Fibroblast of peridontal ligament (primary cell): ENCODE measurements around the gene DMRT3.
"Not testable (repeated sequence)": the region's sequence is repeated elsewhere in the genome, so short reads cannot be mapped to it uniquely, and the experiment has no call there.

ENCODE experiments used
- DNase-seq: peaks from one replicate; pipeline ENCODE4 v3.0.0-alpha.2; 2010; ENCODE audit errors: extremely low read depth

The DMRT3 gene

GRCh38 chr9:971901-972500, 4.5 kb upstream of the DMRT3 start:
- no peak for DNase-seq

DNA sequence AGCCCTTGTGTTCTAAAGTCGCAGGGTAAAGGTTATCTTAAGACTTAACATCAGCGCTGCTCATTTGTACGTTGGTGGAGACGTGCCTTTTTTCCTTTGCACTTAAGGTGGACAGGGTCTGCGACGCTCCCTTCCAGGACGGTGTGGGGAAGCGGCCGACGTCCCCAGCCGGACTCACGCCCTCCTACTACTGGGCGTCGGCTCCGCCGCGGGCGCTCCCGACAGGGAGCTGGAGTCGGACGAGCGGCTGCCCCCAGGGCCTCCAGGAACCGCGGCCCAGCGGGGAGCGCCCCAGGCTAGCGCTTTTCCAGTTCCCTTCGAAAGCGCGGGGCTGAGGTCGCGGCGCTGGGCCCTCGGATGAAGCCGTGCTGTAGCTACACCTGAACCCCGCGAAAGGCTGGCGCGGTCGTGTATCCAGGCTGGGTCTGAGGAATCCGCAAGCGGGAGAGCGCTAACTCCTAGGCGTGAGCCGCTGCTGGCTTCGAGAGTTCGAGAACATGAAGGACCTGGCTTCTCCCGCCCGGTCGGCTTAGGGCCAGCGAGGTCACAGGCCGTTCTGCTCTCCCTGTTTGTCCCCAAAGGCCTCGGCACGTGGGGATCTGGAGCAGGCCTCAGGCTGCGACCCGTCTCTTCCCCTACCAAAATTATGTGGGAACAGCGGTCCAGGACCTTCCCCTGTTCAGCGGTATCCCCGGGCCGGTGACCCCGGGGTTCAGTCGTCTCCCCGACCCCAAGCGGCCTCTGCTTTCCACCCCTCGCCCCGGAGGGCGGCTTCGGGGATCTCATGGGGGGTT, 3.8 kb upstream of the DMRT3 start:
- no peak for DNase-seq

DNA sequence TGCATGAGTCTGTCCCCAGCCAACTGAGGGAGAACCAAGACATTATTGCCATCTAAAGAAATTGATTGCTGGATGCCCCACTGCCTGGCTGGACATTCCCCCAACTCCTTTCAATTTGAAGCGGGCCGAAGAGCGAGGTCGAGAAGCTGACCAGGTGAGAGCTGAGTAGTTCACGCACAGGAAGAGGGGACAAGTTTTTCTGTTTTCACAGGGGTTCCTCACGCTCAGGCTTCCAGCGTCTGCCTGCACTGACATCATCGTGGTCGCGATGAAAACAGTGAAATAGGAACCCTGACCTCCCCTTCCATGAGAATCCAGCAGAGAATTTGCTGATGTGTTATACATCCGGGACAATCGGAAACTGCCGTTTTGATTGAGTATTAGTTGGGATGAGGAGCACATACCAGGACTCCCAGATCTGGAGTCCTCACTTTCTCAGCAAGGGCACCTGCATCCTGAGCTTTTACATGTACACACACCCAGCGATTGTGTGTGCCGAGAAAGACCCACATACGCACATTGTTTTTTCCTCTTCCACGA, 3.1 kb upstream of the DMRT3 start:
- DNase-seq: no peak

GRCh38 chr9:974031-974995, 2.1 kb upstream of the DMRT3 start:
- no peak for DNase-seq

DNA sequence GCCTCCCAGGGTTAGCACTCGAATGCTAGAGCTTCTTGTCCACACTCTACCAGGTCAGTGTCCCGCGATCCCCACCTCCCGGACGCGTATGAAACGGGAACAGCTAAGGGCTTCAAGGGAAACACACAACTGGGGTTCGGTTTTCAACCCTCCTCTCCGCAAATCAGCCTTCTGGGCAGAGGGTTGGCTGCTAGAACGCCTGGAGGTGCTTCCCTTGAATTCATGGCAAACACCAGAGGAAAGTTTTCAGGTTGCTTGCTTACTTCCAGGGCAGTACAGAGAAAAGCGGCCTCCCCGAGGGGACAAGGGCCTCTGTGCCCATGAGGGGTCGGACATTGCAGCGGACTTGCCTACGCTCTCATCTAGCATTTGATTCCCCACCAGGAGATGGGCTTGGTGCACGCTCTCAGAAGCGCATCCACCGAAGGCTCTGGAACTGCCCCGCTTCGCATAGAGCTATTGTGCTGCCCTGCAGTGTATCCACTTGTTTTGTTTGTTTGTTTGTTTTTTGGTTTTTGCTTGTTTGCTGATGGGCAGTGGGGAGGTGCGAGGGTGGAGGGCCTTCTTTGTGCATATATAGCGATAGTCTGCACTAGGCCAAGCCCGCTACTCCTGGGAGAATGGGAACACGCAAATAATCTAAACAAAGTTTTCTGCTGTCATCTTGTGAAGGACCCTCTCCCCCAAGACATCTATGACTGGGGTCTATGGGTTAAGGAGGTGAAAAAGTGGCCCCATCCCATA, 1.3 kb upstream of the DMRT3 start:
- no peak for DNase-seq

DNA sequence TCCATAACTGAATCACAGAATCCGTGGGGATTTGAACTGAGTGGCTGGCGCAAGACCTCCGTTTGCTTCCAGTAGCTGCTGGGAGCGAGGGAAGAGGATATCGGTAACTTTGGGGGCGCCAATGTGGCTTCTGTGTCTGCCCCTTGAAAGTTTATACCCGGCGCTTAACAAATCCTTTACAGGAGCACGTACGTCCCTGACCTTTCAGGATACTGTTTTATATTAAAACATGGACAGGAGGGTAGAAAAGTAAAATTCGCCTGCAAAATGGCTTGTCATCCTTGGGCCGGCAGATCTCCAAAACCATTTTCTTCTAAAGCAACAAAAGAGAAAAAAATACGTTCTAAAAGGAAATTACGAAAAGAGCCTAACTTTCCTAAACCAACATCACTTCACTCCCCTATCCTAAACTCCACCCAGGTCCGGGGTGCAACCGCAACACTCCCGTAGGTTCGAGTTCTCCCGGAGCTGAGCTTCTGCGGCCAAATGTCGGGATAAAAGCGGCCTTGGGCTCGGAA, 656 bp upstream of the DMRT3 start:
- no peak for DNase-seq

- DNase-seq: no peak
Observed at GRCh38 chr9:976943-977837, 735 bp downstream of the DMRT3 start.

- DNase-seq: no peak
Observed at GRCh38 chr9:977838-978830, 1.7 kb downstream of the DMRT3 start.

GRCh38 chr9:979983-980382, 3.5 kb downstream of the DMRT3 start:
- DNase-seq: no peak

DNA sequence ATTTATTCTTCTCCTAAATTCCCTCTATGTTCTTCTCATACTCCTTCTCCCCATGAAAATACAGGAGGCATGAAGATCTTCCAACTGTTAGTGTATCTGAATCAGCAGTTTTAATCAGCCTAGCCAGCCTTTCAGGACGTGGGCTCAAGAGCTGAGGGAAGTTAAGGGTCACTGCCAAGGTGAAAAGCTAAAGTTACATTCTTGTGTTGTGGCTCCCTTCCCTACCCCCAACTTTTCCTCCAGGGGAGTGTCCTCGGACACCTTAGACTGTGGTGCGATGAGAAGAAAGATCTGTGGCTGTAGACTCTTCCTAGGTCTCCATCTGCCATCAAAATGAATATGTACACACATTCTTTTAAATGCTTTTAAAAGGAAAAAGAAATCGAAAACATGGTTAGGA, 4.2 kb downstream of the DMRT3 start:
- DNase-seq: no peak

DNA sequence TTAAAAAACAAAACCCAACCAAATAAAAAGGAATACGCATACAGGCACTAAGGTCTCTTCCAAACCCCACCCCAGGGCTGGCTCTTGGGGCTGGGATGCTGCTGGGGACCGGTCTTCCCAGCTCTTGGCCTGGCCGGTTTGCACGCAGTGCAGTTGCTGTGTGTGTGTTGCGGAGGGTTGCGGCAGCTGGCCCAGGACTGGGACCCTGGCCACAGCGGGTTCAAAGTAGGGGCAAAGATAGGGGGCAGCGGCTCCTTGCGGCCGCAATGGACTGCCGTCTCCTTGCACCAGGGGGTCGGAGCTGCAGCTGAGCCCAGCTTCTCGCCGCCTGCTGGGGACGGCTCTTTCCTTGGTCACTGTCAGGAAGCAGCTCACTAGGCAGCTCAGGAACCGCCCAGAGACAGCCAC, 5.0 kb downstream of the DMRT3 start:
- no peak for DNase-seq

GRCh38 chr9:982394-983230, 6.2 kb downstream of the DMRT3 start:
- no peak for DNase-seq

GRCh38 chr9:994005-994404, 17.6 kb downstream of the DMRT3 start:
- DNase-seq: no peak

DNA sequence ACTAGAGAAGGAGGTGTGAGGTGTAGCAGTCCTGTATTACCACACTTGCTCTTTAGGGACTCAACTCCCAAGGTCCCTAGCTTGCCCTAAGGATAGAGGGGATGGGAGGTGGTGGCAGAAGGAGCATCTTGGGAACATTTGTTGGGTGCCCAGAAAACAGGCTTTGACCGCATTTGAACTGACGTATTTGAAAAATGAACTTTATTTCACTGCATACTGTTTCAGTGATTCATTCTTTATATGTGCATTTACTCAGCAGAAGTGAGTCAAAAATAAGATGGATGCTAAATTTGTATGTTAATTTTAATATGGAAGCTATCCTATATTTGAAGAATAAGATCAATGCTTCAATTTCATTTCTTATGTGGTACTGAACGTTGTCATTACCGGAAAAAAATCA, 18.7 kb downstream of the DMRT3 start:
- no peak for DNase-seq

GRCh38 chr9:995781-996180, 19.3 kb downstream of the DMRT3 start:
- DNase-seq: peak; percentile 22

DNA sequence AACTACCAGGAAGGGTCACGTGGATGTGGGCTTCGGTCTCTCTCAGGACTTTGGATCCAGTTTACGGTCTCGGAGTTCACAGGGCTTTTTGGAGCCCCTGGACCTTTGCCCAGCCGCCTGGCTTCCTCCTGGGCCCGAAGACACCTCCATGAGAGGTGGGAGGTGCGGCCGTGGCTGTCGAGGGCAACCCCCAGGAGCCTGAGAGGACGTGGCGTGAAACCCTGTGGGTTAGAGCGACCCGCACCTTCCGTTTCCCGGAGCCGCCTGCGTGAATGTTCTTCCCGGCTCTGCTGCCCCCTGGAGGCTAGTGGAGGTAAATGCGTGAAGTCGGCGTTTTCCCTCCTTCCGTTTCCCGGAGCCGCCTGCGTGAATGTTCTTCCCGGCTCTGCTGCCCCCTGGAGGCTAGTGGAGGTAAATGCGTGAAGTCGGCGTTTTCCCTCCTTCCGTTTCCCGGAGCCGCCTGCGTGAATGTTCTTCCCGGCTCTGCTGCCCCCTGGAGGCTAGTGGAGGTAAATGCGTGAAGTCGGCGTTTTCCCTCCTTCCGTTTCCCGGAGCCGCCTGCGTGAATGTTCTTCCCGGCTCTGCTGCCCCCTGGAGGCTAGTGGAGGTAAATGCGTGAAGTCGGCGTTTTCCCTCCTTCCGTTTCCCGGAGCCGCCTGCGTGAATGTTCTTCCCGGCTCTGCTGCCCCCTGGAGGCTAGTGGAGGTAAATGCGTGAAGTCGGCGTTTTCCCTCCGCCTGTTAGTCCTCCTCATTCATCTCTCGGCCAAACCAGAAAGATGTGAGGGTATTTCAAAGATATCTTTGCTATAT, 22.1 kb downstream of the DMRT3 start:
- not testable (repeated sequence) for DNase-seq

DNA sequence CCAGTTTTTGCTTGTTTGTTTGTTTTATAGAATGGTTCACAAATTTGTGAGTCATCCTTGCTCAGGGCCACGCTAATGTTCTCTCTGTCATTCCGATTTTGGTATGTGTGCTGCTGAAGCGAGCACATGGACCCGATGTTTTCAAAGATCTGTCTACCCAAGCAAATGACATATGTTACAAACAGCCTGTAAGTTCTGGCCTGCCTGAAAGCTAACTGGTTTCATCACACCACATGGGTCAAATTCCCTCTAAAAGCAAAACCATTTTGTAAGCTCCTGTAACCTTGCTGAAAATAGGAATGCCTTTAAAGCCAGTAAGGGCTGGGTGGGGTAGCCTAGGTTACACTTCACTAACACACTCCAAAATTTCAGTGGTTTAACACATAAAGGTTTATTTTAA, 25.4 kb downstream of the DMRT3 start:
- DNase-seq: no peak
